Prostate gland (tissue), 2 donors: ENCODE measurements around the gene YOD1.

ENCODE experiments used
- CTCF ChIP-seq, 4 experiments: fragments of 200-600 bp in 2 of 4; fragments of 450-650 bp in 2 of 4; sonication (generic) in 2 of 4; IDR thresholded peaks; 1 replicate in 3 of 4; 2 replicates in 1 of 4; pipeline ENCODE4 v1.5.1; 2016 to 2019; ENCODE audit warnings: antibody characterized with exemption in 4 of 4, mild to moderate bottlenecking in 2 of 4, moderate library complexity in 2 of 4
- POLR2A ChIP-seq: fragments of 450-650 bp; IDR thresholded peaks from one replicate; pipeline ENCODE4 v1.6.1; 2016; ENCODE audit warnings: antibody characterized with exemption, mild to moderate bottlenecking
- POLR2AphosphoS5 ChIP-seq: sonication (generic); formaldehyde crosslinking; IDR thresholded peaks from one replicate; pipeline ENCODE4 v1.6.1; 2017; ENCODE audit warnings: antibody characterized with exemption

GRCh38 chr1:207084701-207085180 lies 33.7 kb upstream of the YOD1 start:
- TF ChIP-seq CTCF (IDR thresholded peaks at IDR 0.05): peak in 3 of 4 experiments; percentile 54 to 73 (median 63)
- TF ChIP-seq POLR2AphosphoS5: no peak
- no peak for TF ChIP-seq POLR2A
